Right cardiac atrium (tissue), 5 donors: Measurements from ENCODE around the gene NKAIN2. TPM values are rescaled to one million over a fixed set of nuclear protein-coding genes. Genes with fewer than 3 reads are reported as not detected.
"Not testable (repeated sequence)": the region's sequence is repeated elsewhere in the genome, so short reads cannot be mapped to it uniquely, and the experiment has no call there.

Experiments used
- ATAC-seq, 2 donors: fragments of 200-7000 bp; cut with Tn5 transposase; one replicate each; pipeline versions ENCODE4 v1.8.0 to v1.9.1; 2020; ENCODE audit warnings: moderate library complexity in 2 of 2, mild to moderate bottlenecking in 1 of 2
- DNase-seq, 3 donors: peaks; one replicate each; pipeline ENCODE4 v3.0.0-alpha.2; 2020
- H3K27ac ChIP-seq: one replicate; pipeline ENCODE4 v1.5.1; 2013; ENCODE audit warnings: mild to moderate bottlenecking, low read length, control low read depth, moderate library complexity
- H3K27me3 ChIP-seq: one replicate; pipeline ENCODE4 v1.6.1; 2013; ENCODE audit not compliant: control insufficient read depth, insufficient read depth
- H3K4me1 ChIP-seq: one replicate; pipeline ENCODE4 v1.6.1; 2013; ENCODE audit warnings: low read length; ENCODE audit not compliant: control insufficient read depth, insufficient read depth
- H3K4me3 ChIP-seq: one replicate; pipeline ENCODE4 v1.5.1; 2013; ENCODE audit warnings: low read length, control low read depth
- H3K9me3 ChIP-seq: one replicate; pipeline ENCODE4 v1.6.1; 2013; ENCODE audit warnings: low read length; ENCODE audit not compliant: control insufficient read depth
- WGBS: extraction: QIAGEN DNeasy Blood & Tissue Kit; methylation state at CpG from one replicate; pipeline ENCODE4 v1.1.7; 2013; 5-methylcytosine and 5-hydroxymethylcytosine counted together
- intact Hi-C, 4 donors: fragments of 100-400 bp; cut with DNase I; formaldehyde crosslinking; loops; one replicate each; pipeline versions ENCODE4 v1.11.0 to v1.14.0; 2022 to 2023
- polyA plus RNA-seq: library from polyadenylated mRNA; stranded (reverse); fragments of 200-250 nt; gene quantifications from one replicate; pipeline ENCODE4 v1.2.3, GENCODE V29; 2013
- total RNA-seq, 4 donors: library from RNA; stranded (reverse); fragmentation: NEBNext Ultra II Directional; extraction: Animal tissue kit (Norgen Biotek cat#: 25700); gene quantifications; one replicate each; pipeline ENCODE4 v1.2.1, GENCODE V29; 2021
- donor health status: healthy with polysubstance abuse.
- donor health status: DM: no; HTN: yes; CAD: no.
- donor health status: DM: no; HTN: no; CAD: no.
- donor health status: DM: no; HTN: yes; CAD: no; lungs with severe emphysema.
- donor health status: DM: yes; HTN: yes; CAD: no.

NKAIN2 gene
- total and polyA plus RNA-seq, 5 donors = 1.3 to 2.7 (median 1.5) TPM

GRCh38 chr6:124396361-124396760 is 592.7 kb downstream of the NKAIN2 start:
- no peaks in the 10 kb centered on the region for H3K27me3 ChIP-seq
- 81% methylated on average over 2 of the region's 2 CpGs for WGBS
- DNase-seq = no peak
- intact Hi-C loops = no loop called here
- H3K27ac ChIP-seq = no peak overlapping the region
- no peak overlapping the region for H3K4me3 ChIP-seq
- ATAC-seq = no peak
- no peaks in the 10 kb centered on the region for H3K9me3 ChIP-seq
- H3K4me1 ChIP-seq = no peaks in the 10 kb centered on the region

DNA sequence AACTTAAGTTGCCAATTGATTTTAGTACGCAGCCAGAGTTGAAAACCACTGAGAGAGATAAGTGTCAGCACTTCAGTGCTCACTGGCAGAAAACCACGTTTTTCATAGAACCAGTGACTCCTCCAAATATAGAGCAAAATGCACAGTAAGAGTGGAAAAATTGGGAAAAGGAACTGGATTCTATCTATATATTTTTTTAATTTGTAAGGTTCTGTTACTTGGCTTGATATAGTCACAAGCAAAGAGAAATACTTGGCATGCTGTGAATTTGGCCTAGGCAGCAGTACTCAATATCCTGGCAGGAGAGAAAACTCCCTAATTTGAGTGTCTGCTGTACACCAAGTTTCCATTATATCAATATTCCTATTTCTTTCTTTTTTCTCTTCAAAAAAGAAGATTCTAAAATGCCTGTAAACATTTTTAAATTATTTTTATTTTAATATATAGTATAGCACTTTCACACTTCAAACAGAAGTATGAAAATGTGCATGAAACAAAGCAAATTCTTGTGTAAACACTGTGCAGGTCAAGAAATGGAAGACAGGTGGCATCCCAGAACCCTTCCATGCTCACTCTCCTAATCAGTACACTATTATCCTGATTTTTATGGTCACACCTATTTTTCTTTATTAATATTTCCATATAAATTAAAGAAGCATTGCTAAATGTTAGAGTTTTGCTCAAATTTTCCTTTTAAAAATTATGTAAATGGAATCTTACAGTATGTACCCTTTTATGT is 596.8 kb downstream of the NKAIN2 start:
- WGBS = 26% methylated on average over 2 of the region's 2 CpGs
- intact Hi-C loops = no loop called here
- H3K4me3 ChIP-seq = no peak overlapping the region
- H3K4me1 ChIP-seq = no peaks in the 10 kb centered on the region
- H3K9me3 ChIP-seq = no peaks in the 10 kb centered on the region
- ATAC-seq (no peak), DNase-seq (no peak)
- H3K27me3 ChIP-seq = no peaks in the 10 kb centered on the region
- H3K27ac ChIP-seq = no peak overlapping the region

GRCh38 chr6:124410425-124410824 is 606.8 kb downstream of the NKAIN2 start:
- ATAC-seq, H3K4me3 ChIP-seq, H3K9me3 ChIP-seq, intact Hi-C loops, DNase-seq, H3K27me3 ChIP-seq, H3K4me1 ChIP-seq, H3K27ac ChIP-seq: not testable (repeated sequence)
- 80% methylated on average over 4 of the region's 4 CpGs for WGBS

DNA sequence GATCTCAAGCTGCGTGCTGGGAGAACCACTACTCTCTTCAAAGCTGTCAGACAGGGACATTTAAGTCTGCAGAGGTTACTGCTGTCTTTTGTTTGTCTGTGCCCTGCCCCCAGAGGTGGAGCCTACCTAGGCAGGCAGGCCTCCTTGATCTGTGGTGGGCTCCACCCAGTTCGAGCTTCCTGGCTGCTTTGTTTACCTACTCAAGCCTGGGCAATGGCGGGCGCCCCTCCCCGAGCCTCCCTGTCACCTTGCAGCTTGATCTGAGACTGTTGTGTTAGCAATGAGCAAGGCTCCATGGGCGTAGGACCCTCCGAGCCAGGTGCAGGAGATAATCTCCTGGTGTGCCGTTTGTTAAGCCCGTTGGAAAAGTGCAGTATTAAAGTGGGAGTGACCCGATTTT is 609.0 kb downstream of the NKAIN2 start:
- H3K4me1 ChIP-seq, H3K27me3 ChIP-seq, intact Hi-C loops, H3K27ac ChIP-seq, ATAC-seq, H3K4me3 ChIP-seq, H3K9me3 ChIP-seq: not testable (repeated sequence)
- peak in 1 of 3 donors; percentile 17 for DNase-seq
- 87% methylated on average over 10 of the region's 10 CpGs for WGBS

DNA sequence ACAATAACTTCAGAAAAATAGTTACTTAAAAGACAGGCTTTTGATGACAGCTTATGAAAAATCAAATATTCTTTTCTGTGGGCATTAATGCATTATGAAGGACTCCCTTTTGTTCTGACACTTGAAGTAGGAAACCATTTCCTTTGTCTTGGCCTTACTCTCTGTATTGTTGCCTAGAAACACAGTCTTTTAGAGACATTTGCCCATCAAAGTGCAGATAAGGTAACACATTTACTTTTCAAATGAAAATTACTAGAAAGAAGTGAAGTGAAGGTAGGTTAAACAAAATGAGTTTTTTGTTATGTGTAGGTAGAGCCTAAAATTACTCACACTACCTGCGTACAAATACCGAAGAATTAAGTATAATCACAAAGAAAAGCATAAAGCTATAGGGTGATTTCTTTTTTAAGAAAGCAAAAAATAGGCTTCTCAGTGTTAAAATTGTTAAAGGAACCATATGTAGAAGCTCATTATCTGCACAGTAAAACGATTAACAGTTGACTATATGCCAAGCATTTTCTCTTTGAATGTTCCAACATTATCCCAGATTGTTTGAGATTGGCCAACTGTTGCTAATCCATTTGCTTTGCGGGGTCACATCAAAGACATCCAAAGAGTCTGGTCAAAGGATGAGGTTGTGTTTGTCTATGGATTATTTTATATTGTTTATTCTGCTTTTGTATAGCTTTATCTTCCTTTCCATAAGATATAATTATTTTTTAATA is 616.6 kb downstream of the NKAIN2 start:
- WGBS = 62% methylated on average over 4 of the region's 4 CpGs
- no peak for DNase-seq
- Histone ChIP-seq H3K4me1 (no peaks in the 10 kb centered on the region), H3K27me3 (no peaks in the 10 kb centered on the region), H3K4me3 (no peak overlapping the region), H3K27ac (no peak overlapping the region), H3K9me3 (no peaks in the 10 kb centered on the region)
- no peak for ATAC-seq
- intact Hi-C loops = no loop called here

- Histone ChIP-seq H3K4me1 (no peaks in the 10 kb centered on the region), H3K27ac (no peak overlapping the region), H3K27me3 (no peaks in the 10 kb centered on the region), H3K9me3 (no peaks in the 10 kb centered on the region), H3K4me3 (no peak overlapping the region)
- DNase-seq (no peak), ATAC-seq (no peak)
- intact Hi-C loops = no loop called here
- 74% methylated on average over 1 of the region's 1 CpG for WGBS
Observed at GRCh38 chr6:124423621-124424020, 620.0 kb downstream of the NKAIN2 start.

DNA sequence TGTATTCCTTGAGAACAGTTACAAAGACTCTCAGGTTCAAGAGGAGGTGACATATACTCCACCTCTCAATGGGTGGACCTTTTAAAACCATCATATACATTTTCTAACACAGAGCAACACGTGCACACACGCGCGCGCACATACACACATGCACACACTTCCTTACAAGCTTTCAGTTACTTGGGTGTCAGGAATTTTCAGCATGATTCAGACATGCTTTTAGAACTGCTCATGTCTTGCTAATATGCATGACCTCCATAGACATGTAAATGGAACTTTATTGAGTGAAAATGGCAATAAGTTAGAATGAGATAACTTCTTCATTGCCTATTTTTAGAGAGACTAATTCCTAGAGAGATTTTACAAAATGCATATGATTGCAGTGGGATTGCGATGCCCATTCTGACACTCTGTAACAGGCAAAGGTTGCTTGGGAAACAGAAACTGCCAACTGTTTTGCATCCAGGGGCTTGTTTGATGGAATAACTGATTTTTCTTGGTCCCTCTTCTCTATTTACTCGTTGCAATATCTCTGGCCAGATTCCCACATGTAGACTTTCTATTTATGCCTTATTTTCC is 627.2 kb downstream of the NKAIN2 start:
- Histone ChIP-seq H3K27me3 (no peaks in the 10 kb centered on the region), H3K4me3 (no peak overlapping the region), H3K4me1 (no peaks in the 10 kb centered on the region), H3K9me3 (no peaks in the 10 kb centered on the region), H3K27ac (no peak overlapping the region)
- 88% methylated on average over 7 of the region's 7 CpGs for WGBS
- DNase-seq (no peak), ATAC-seq (no peak)
- intact Hi-C loops = no loop called here

DNA sequence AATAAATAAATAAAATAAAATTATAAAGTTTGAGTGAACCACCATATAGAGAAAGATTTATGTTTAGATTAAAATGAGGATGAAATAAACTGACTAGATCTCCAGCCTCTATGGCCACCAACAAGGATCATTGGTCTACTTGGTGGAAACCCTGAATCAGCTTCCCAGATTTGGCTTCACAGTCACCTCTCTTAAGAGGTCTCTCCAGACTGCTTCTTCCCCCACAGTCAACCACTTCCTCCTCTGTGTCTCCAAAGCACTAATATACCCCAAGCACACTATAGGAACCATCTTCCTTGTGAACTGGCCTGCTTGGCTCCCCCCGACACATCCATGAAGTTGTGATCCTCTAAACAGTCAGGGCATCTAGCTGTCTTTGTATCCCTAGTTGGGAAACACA is 629.0 kb downstream of the NKAIN2 start:
- Histone ChIP-seq H3K4me1 (no peaks in the 10 kb centered on the region), H3K9me3 (no peaks in the 10 kb centered on the region), H3K4me3 (no peak overlapping the region), H3K27ac (no peak overlapping the region), H3K27me3 (no peaks in the 10 kb centered on the region)
- no peak for ATAC-seq
- no peak for DNase-seq
- 92% methylated on average over 1 of the region's 1 CpG for WGBS
- intact Hi-C loops = no loop called here

- H3K9me3 ChIP-seq = no peaks in the 10 kb centered on the region
- 78% methylated on average over 6 of the region's 6 CpGs for WGBS
- H3K4me1 ChIP-seq = no peaks in the 10 kb centered on the region
Observed at GRCh38 chr6:124433387-124434160, 629.9 kb downstream of the NKAIN2 start.

DNA sequence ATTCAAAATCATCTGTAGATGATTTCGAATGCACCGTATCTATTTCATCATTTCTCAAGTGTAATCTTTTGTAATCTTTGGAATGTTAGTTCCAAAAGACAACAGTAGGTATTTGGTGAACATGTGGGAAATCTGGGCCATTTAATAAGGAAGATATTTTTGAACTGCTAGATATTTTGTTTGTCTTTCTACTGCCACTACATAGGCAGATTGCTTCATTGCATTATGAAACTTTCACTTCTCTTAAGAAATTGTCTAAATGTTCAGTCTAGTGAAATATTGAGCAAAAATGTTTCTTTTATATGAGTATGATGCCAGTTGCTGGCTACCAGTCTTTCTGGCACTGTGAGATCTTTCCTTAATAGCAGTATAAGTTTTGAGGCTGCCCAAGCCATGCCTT is 630.8 kb downstream of the NKAIN2 start:
- intact Hi-C loops = no loop called here
- Histone ChIP-seq H3K27ac (no peak overlapping the region), H3K4me1 (no peaks in the 10 kb centered on the region), H3K9me3 (no peaks in the 10 kb centered on the region), H3K27me3 (no peaks in the 10 kb centered on the region), H3K4me3 (no peak overlapping the region)
- ATAC-seq (no peak), DNase-seq (no peak)
- 87% methylated on average over 2 of the region's 2 CpGs for WGBS

More at GRCh38 chr6:124433387-124434160, 629.9 kb downstream of the NKAIN2 start:
- H3K4me3 ChIP-seq = no peak overlapping the region
- ATAC-seq = no peak
- no peaks in the 10 kb centered on the region for H3K27me3 ChIP-seq
- no peak overlapping the region for H3K27ac ChIP-seq
- no peak for DNase-seq
- intact Hi-C loops = no loop called here

GRCh38 chr6:124436803-124437202 is 633.1 kb downstream of the NKAIN2 start:
- no peaks in the 10 kb centered on the region for H3K9me3 ChIP-seq
- no peaks in the 10 kb centered on the region for H3K4me1 ChIP-seq
- no peak for DNase-seq
- H3K27ac ChIP-seq = no peak overlapping the region
- no peak overlapping the region for H3K4me3 ChIP-seq
- H3K27me3 ChIP-seq = no peaks in the 10 kb centered on the region
- 80% methylated on average over 3 of the region's 3 CpGs for WGBS
- no peak for ATAC-seq
- intact Hi-C loops = no loop called here
